Measurements from ENCODE around the gene FRAT1.

DNA sequence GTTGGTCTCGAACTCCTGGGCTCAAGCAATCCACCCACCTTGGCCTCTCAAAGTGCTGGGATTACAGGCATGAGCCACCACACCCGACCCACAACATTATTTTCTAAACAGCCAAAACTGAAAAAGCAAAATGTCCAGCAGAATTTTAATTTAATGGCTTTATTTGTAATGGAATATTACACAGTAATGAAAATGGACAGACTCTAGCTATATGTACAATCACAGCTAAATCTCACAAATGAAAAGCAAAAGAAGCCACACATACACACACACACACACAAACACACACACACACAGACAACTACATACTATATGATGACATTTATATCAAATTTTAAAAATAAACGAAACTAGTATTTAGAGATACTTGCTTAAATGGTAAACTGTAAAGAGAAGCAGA is 45.4 kb upstream of the FRAT1 start:
- TF ChIP-seq SIN3A (IDR thresholded peaks at IDR 0.05; ENCODE audit: borderline replicate concordance, insufficient read depth, low read depth, low read length): no peak
- TF ChIP-seq, protein P1, sequence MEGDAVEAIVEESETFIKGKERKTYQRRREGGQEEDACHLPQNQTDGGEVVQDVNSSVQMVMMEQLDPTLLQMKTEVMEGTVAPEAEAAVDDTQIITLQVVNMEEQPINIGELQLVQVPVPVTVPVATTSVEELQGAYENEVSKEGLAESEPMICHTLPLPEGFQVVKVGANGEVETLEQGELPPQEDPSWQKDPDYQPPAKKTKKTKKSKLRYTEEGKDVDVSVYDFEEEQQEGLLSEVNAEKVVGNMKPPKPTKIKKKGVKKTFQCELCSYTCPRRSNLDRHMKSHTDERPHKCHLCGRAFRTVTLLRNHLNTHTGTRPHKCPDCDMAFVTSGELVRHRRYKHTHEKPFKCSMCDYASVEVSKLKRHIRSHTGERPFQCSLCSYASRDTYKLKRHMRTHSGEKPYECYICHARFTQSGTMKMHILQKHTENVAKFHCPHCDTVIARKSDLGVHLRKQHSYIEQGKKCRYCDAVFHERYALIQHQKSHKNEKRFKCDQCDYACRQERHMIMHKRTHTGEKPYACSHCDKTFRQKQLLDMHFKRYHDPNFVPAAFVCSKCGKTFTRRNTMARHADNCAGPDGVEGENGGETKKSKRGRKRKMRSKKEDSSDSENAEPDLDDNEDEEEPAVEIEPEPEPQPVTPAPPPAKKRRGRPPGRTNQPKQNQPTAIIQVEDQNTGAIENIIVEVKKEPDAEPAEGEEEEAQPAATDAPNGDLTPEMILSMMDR (IDR thresholded peaks at IDR 0.05): no peak
- TF ChIP-seq POLR2AphosphoS5 (IDR thresholded peaks at IDR 0.05; ENCODE audit: low read depth, low read length): no peak
- TF ChIP-seq, protein P2, sequence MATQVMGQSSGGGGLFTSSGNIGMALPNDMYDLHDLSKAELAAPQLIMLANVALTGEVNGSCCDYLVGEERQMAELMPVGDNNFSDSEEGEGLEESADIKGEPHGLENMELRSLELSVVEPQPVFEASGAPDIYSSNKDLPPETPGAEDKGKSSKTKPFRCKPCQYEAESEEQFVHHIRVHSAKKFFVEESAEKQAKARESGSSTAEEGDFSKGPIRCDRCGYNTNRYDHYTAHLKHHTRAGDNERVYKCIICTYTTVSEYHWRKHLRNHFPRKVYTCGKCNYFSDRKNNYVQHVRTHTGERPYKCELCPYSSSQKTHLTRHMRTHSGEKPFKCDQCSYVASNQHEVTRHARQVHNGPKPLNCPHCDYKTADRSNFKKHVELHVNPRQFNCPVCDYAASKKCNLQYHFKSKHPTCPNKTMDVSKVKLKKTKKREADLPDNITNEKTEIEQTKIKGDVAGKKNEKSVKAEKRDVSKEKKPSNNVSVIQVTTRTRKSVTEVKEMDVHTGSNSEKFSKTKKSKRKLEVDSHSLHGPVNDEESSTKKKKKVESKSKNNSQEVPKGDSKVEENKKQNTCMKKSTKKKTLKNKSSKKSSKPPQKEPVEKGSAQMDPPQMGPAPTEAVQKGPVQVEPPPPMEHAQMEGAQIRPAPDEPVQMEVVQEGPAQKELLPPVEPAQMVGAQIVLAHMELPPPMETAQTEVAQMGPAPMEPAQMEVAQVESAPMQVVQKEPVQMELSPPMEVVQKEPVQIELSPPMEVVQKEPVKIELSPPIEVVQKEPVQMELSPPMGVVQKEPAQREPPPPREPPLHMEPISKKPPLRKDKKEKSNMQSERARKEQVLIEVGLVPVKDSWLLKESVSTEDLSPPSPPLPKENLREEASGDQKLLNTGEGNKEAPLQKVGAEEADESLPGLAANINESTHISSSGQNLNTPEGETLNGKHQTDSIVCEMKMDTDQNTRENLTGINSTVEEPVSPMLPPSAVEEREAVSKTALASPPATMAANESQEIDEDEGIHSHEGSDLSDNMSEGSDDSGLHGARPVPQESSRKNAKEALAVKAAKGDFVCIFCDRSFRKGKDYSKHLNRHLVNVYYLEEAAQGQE (IDR thresholded peaks at IDR 0.05; ENCODE audit: insufficient read depth in 1 of 2, low read depth in 2 of 2, low read length in 1 of 2): no peak

Measured in Panc1 (cell line).